Osteoblast (primary cell): Measurements from ENCODE around the gene PRPH. TPM values are rescaled to one million over a fixed set of nuclear protein-coding genes. Genes with fewer than 3 reads are reported as not detected.

Experiments
- DNase-seq: peaks from one replicate; pipeline ENCODE4 v3.0.0; 2011; ENCODE audit warnings: low spot score, mixed read lengths; ENCODE audit not compliant: insufficient read length; ENCODE audit errors: missing footprints
- H2AFZ ChIP-seq: 2 replicates; pipeline ENCODE4 v1.6.0; 2011; ENCODE audit warnings: mild to moderate bottlenecking, low read length
- H3K27ac ChIP-seq: 2 replicates; pipeline ENCODE4 v1.5.1; 2011; ENCODE audit warnings: mild to moderate bottlenecking, low read depth, low read length, moderate library complexity
- H3K27me3 ChIP-seq: 2 replicates; pipeline ENCODE4 v1.6.0; 2012; ENCODE audit warnings: mild to moderate bottlenecking, control low read depth, inconsistent platforms, low read length, moderate library complexity; ENCODE audit not compliant: insufficient read depth
- H3K36me3 ChIP-seq: 2 replicates; pipeline ENCODE4 v1.5.1; 2011; ENCODE audit warnings: mild to moderate bottlenecking, low read length, control low read depth, moderate library complexity; ENCODE audit not compliant: insufficient read depth
- H3K4me1 ChIP-seq: 2 replicates; pipeline ENCODE4 v1.5.1; 2011; ENCODE audit warnings: mild to moderate bottlenecking, low read length, control low read depth, moderate library complexity; ENCODE audit not compliant: insufficient read depth
- H3K4me2 ChIP-seq: 2 replicates; pipeline ENCODE4 v1.6.0; 2011; ENCODE audit warnings: mild to moderate bottlenecking, low read length; ENCODE audit not compliant: insufficient read depth
- H3K4me3 ChIP-seq: fragments of 200-600 bp; sonication (generic); 3 replicates; pipeline ENCODE4 v1.5.1; 2012; ENCODE audit warnings: mild to moderate bottlenecking, low read length, inconsistent platforms; ENCODE audit not compliant: insufficient read depth
- H3K79me2 ChIP-seq: 2 replicates; pipeline ENCODE4 v1.6.0; 2012; ENCODE audit warnings: mild to moderate bottlenecking, low read length, control low read depth, inconsistent platforms; ENCODE audit not compliant: insufficient read depth
- H3K9me3 ChIP-seq: 2 replicates; pipeline ENCODE4 v1.5.1; 2011; ENCODE audit warnings: low read depth, low read length, control low read depth
- H4K20me1 ChIP-seq: 2 replicates; pipeline ENCODE4 v1.6.0; 2012; ENCODE audit warnings: mild to moderate bottlenecking, low read length, control low read depth; ENCODE audit not compliant: insufficient read depth
- total RNA-seq: library from RNA; depleted of rRNA; stranded (reverse); fragments of >200 nt; gene quantifications from 2 replicates; pipeline ENCODE4 v1.2.3, GENCODE V29; 2012
- TF ChIP-seq, protein P1 (sequence below): IDR thresholded peaks from 2 replicates; pipeline ENCODE4 v1.5.1; 2011; ENCODE audit warnings: mild to moderate bottlenecking, low read depth, low read length, moderate library complexity; ENCODE audit errors: extremely low read depth

Gene PRPH
- total RNA-seq, 1 donor, result under 0.01 TPM

DNA sequence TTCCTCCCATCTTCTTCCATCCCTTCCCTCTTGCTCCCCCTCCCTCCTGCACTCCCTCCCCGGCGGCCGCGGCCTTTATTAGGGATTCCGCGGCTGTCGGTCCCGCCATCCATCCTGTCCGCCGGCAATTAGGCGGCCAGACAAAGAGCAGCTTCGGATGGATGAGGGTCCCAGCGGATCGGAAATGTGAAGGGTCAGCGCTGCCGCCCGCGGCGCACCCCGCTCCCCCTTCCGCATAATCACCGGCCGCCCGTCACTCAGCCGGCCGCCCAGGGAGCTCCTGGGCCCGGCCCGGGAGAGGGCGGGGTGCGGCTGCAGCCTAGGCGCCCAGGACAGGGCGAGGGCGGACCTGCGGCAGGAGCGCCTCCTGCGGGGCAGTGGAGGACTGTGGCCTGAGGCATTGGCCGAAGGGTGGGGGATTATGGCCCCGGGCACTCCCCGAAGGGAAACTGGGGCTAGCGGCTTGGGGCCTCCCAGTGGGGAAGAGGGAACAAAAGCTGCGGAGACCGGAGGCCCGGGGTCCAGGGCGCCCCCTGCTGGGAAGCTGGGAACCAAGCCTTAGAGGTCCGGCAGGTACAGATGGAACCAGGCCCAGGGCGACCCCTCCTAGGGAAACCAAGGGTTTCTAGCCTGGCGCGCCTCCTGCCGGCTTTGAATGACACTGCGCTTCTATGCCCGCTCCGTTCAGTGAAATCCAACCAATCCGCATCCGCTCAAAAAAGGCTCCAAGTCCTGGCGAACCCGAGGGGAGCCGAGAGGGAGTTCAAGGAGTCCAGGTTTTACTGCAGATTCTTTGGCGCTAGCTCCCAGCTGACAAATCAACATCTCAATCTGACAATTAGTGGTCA lies 47.3 kb downstream of the PRPH start:
- H3K27me3 ChIP-seq, result peaks cover 77% of the 10 kb centered on the region
- DNase-seq, result peak; percentile 97
- no peaks in the 10 kb centered on the region for H4K20me1 ChIP-seq
- H3K79me2 ChIP-seq, result no peaks in the 10 kb centered on the region
- no peaks in the 10 kb centered on the region for H3K36me3 ChIP-seq
- TF ChIP-seq, protein P1, sequence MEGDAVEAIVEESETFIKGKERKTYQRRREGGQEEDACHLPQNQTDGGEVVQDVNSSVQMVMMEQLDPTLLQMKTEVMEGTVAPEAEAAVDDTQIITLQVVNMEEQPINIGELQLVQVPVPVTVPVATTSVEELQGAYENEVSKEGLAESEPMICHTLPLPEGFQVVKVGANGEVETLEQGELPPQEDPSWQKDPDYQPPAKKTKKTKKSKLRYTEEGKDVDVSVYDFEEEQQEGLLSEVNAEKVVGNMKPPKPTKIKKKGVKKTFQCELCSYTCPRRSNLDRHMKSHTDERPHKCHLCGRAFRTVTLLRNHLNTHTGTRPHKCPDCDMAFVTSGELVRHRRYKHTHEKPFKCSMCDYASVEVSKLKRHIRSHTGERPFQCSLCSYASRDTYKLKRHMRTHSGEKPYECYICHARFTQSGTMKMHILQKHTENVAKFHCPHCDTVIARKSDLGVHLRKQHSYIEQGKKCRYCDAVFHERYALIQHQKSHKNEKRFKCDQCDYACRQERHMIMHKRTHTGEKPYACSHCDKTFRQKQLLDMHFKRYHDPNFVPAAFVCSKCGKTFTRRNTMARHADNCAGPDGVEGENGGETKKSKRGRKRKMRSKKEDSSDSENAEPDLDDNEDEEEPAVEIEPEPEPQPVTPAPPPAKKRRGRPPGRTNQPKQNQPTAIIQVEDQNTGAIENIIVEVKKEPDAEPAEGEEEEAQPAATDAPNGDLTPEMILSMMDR, result peak; percentile 83
- H3K4me2 ChIP-seq, result peak overlapping the region; percentile 91
- peaks cover 31% of the 10 kb centered on the region for H3K4me1 ChIP-seq
- H3K27ac ChIP-seq, result no peak overlapping the region
- peak overlapping the region; percentile 69 for H3K4me3 ChIP-seq
- H2AFZ ChIP-seq, result peak overlapping the region; percentile 57
- no peaks in the 10 kb centered on the region for H3K9me3 ChIP-seq

DNA sequence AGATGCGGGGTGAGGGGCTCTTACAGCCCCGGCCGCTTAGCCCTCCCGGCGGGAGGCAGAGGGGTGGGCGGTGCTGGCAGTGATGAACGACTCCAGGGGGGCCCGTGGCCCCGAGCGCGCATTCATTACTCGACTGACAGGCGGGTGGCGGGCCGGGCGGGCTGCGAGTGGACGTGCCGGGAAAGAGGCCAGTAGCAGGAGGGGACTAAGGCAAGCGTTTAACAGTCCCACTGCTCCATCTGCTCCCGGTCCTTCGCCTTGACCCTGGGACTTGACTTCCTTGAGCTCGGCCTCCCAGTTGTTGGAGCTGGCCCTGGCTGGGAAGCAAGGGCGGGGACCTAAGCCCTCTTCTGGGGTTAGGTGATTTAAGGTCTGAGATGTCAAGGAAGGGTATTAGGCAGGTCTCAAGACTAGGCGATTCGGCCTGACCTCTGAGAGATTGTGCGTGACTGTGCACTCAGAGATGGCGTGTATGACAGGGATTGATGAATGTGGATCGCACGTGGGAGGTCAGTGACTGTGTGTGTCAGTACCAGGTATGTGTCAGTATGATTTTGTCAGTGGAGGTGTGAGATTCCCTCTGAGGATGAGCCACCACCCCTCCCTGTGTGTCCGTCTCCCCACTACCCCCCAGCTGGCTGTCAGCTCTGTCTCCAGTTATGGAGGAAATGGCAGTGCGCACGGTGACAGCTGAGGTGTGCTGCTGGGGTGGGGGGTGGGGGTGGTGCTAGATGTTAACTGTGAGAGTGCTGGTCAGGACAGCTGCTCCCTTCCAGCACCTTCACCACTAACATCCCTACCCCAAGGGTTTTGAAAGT lies 48.2 kb downstream of the PRPH start:
- Histone ChIP-seq H3K4me1 (peaks cover 36% of the 10 kb centered on the region), H3K4me2 (peak overlapping the region; percentile 91), H3K27me3 (peaks cover 72% of the 10 kb centered on the region), H3K79me2 (no peaks in the 10 kb centered on the region), H3K27ac (no peak overlapping the region), H2AFZ (peak overlapping the region; percentile 57), H4K20me1 (no peaks in the 10 kb centered on the region), H3K4me3 (peak overlapping the region; percentile 69), H3K36me3 (no peaks in the 10 kb centered on the region), H3K9me3 (no peaks in the 10 kb centered on the region)
- TF ChIP-seq, protein P1, result no peak
- peak; percentile 93 for DNase-seq

DNA sequence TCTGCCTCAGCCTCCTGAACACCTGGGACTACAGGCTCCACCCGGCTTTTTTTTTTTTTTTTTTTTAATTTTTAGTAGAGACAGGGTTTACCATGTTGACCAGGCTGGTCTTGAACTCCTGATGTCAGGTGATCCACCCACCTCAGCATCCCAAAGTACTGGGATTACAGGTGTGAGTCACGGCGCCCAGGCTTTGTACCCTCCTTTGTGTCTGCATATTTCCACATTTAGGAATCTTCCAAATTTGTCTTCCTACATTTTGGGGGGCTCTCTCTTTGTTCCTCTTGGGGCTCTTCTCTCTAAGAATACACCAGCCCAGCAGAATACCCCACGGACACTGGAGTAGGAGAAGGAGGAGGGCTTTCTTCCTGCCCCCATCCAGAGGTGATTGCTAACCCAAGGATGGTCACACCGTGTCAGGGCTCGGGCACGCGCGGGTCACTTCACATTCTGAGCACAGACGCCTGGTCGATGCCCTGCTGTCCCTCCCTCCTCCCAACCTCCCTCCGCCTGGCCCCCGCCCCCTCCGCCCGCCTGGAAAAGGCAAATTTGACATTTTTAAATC lies 49.6 kb downstream of the PRPH start:
- Histone ChIP-seq H3K27ac (no peak overlapping the region), H3K27me3 (peaks cover 67% of the 10 kb centered on the region), H2AFZ (no peak overlapping the region), H3K36me3 (no peaks in the 10 kb centered on the region), H3K4me1 (peaks cover 36% of the 10 kb centered on the region), H3K4me3 (no peak overlapping the region), H3K9me3 (no peaks in the 10 kb centered on the region), H3K4me2 (no peak overlapping the region), H3K79me2 (no peaks in the 10 kb centered on the region), H4K20me1 (no peaks in the 10 kb centered on the region)
- TF ChIP-seq, protein P1, result no peak
- DNase-seq, result no peak
